Activated naive CD8-positive, alpha-beta T cell treated with anti-CD3 and anti-CD28 coated beads for 36 hours (primary cell): ENCODE results near the gene KDM4C. TPM values are rescaled to one million over a fixed set of nuclear protein-coding genes. Genes with fewer than 3 reads are reported as not detected.
"Not testable (repeated sequence)": the region's sequence is repeated elsewhere in the genome, so short reads cannot be mapped to it uniquely, and the experiment has no call there.

Experiments
- DNase-seq: peaks from one replicate; pipeline ENCODE4 v3.0.0; 2021
- H3K27ac Mint-ChIP-seq: one replicate; pipeline ENCODE4 v1.8.0; 2022; ENCODE audit warnings: mild to moderate bottlenecking, moderate library complexity, mixed read lengths
- H3K27me3 Mint-ChIP-seq: one replicate; pipeline ENCODE4 v1.8.0; 2022; ENCODE audit warnings: mild to moderate bottlenecking, mixed read lengths
- H3K36me3 Mint-ChIP-seq: one replicate; pipeline ENCODE4 v1.8.0; 2021; ENCODE audit warnings: mild to moderate bottlenecking, mixed read lengths
- H3K4me1 Mint-ChIP-seq: one replicate; pipeline ENCODE4 v1.8.0; 2021; ENCODE audit warnings: mixed read lengths
- H3K4me3 Mint-ChIP-seq: one replicate; pipeline ENCODE4 v1.8.0; 2022; ENCODE audit warnings: mild to moderate bottlenecking, moderate library complexity, mixed read lengths
- H3K9me3 Mint-ChIP-seq: one replicate; pipeline ENCODE4 v1.8.0; 2022; ENCODE audit warnings: mixed read lengths
- total RNA-seq, 2 experiments: library from RNA; stranded (reverse); gene quantifications; one replicate each; pipeline ENCODE4 v1.2.3, GENCODE V29; 2021

The KDM4C gene
- total RNA-seq, 2 experiments from 2014 or later, result 22.7 to 22.9 TPM

DNA sequence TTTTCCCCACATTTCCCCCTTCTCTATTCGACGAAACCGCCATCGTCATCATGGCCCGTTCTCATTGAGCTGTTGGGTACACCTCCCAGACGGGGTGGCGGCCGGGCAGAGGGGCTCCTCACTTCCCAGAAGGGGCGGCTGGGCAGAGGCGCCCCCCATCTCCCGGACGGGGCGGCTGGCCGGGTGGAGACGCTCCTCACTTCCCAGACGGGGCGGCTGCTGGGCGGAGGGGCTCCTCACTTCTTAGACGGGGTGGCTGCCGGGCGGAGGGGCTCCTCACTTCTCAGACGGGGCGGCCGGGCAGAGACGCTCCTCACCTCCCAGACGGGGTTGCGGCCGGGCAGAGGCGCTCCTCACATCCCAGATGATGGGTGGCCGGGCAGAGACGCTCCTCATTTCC is 191.1 kb downstream of the KDM4C start:
- Mint-ChIP-seq H3K36me3 (peaks cover 14% of the 10 kb centered on the region), H3K4me1 (peaks cover 21% of the 10 kb centered on the region)
- DNase-seq, H3K27ac Mint-ChIP-seq, H3K27me3 Mint-ChIP-seq, H3K9me3 Mint-ChIP-seq, H3K4me3 Mint-ChIP-seq: not testable (repeated sequence)

- no peak overlapping the region for H3K27ac Mint-ChIP-seq
- DNase-seq, result peak; percentile 20
- H3K36me3 Mint-ChIP-seq, result peaks cover 8% of the 10 kb centered on the region
- no peak overlapping the region for H3K4me3 Mint-ChIP-seq
- H3K4me1 Mint-ChIP-seq, result peaks cover 26% of the 10 kb centered on the region
- H3K9me3 Mint-ChIP-seq, result no peaks in the 10 kb centered on the region
- H3K27me3 Mint-ChIP-seq, result no peaks in the 10 kb centered on the region
Observed at GRCh38 chr9:6955251-6955921, 197.6 kb downstream of the KDM4C start.

DNA sequence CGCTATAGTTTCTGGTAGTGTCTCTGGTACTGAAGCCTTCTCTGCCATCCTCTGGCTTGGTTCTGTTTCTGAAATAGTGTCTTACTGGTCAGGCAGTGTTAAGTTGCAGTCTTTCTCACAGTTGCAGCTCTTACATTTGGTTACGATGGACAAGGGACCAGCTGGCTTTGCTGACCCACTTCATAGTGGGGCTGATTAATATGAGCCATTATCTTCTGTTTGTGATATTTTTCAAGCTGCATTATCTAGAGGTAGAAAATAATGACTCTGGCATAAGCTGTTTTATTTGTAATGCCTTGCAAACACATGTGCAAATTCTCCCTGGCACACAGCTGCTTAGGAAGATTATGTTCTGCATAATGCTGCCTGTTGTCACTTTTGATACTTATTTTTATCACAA is 199.1 kb downstream of the KDM4C start:
- H3K4me3 Mint-ChIP-seq, result no peak overlapping the region
- H3K4me1 Mint-ChIP-seq, result peaks cover 25% of the 10 kb centered on the region
- no peak for DNase-seq
- H3K9me3 Mint-ChIP-seq, result no peaks in the 10 kb centered on the region
- H3K36me3 Mint-ChIP-seq, result peaks cover 14% of the 10 kb centered on the region
- no peaks in the 10 kb centered on the region for H3K27me3 Mint-ChIP-seq
- H3K27ac Mint-ChIP-seq, result no peak overlapping the region

DNA sequence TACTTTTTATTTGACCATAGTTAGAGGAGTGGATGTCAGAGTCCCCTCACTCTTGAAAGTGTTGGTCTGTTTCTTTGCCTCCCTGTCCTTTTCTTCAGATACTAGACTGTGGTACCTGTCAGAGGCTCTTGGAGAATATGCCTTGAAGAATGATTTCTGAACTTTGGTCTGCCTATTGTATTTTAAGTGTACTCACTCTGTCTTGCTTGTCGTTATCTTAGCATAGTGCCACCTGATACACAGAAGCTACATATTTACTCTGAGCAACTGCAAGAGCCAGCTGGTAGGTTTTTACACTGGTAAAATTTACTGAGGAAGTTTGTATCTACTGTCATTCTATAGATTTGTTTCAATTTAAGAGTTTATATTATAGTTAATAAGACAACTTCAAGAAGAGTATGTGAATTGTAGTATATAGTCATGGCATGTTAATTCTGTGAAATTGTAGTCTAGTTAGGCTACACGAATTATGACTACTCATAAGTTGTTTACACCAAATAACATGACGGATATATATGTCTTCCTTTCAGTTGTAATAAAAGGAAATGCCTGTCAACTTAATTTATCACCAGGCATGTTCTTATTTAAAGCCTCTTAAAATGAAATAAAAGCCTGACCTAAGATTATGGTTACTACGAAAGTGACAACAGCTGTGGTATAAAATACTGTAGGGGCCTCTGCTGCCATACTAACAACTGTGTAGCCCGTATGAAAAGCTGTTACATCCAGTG is 201.7 kb downstream of the KDM4C start:
- Mint-ChIP-seq H3K9me3 (no peaks in the 10 kb centered on the region), H3K4me1 (peaks cover 18% of the 10 kb centered on the region), H3K27me3 (no peaks in the 10 kb centered on the region), H3K36me3 (peaks cover 17% of the 10 kb centered on the region), H3K4me3 (no peak overlapping the region), H3K27ac (no peak overlapping the region)
- DNase-seq, result no peak

GRCh38 chr9:6960777-6961176 is 203.0 kb downstream of the KDM4C start:
- Mint-ChIP-seq H3K27me3 (no peaks in the 10 kb centered on the region), H3K4me3 (no peak overlapping the region), H3K9me3 (no peaks in the 10 kb centered on the region), H3K27ac (no peak overlapping the region), H3K36me3 (peaks cover 17% of the 10 kb centered on the region), H3K4me1 (peaks cover 7% of the 10 kb centered on the region)
- no peak for DNase-seq

- Mint-ChIP-seq H3K27ac (no peak overlapping the region), H3K27me3 (no peaks in the 10 kb centered on the region), H3K4me1 (peaks cover 6% of the 10 kb centered on the region), H3K36me3 (peaks cover 17% of the 10 kb centered on the region), H3K4me3 (no peak overlapping the region), H3K9me3 (no peaks in the 10 kb centered on the region)
- no peak for DNase-seq
Observed at GRCh38 chr9:6961845-6962522, 204.2 kb downstream of the KDM4C start.

DNA sequence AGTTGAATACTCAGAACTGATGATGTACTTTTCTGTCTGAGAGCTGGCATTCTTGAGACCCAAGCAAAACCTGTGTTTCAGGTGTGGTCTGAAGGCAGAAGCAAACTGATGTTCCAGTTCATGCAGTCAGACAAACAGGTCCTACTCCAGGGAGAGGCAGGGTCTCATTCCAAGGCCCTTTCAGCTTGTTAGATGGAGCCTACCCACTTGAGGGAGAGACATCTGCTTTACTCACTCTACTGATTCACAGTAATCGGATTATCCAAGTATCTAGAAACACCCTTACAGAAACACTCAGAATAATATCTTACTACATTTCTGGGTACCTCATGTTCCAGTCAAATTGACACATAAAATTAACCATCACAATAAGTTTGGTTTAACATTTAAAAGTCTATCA is 207.8 kb downstream of the KDM4C start:
- Mint-ChIP-seq H3K4me1 (peaks cover 13% of the 10 kb centered on the region), H3K27ac (no peak overlapping the region), H3K27me3 (no peaks in the 10 kb centered on the region), H3K9me3 (no peaks in the 10 kb centered on the region), H3K36me3 (peaks cover 9% of the 10 kb centered on the region), H3K4me3 (no peak overlapping the region)
- DNase-seq, result no peak

- Mint-ChIP-seq H3K27me3 (no peaks in the 10 kb centered on the region), H3K27ac (no peak overlapping the region), H3K36me3 (peaks cover 4% of the 10 kb centered on the region), H3K4me3 (no peak overlapping the region), H3K4me1 (peaks cover 15% of the 10 kb centered on the region), H3K9me3 (no peaks in the 10 kb centered on the region)
- DNase-seq, result no peak
Observed at GRCh38 chr9:6968271-6968670, 210.5 kb downstream of the KDM4C start.

- Mint-ChIP-seq H3K27me3 (no peaks in the 10 kb centered on the region), H3K27ac (no peak overlapping the region), H3K4me3 (no peak overlapping the region), H3K36me3 (peaks cover 1% of the 10 kb centered on the region), H3K4me1 (peaks cover 25% of the 10 kb centered on the region), H3K9me3 (no peaks in the 10 kb centered on the region)
- no peak for DNase-seq
Observed at GRCh38 chr9:6969805-6970204, 212.0 kb downstream of the KDM4C start.

DNA sequence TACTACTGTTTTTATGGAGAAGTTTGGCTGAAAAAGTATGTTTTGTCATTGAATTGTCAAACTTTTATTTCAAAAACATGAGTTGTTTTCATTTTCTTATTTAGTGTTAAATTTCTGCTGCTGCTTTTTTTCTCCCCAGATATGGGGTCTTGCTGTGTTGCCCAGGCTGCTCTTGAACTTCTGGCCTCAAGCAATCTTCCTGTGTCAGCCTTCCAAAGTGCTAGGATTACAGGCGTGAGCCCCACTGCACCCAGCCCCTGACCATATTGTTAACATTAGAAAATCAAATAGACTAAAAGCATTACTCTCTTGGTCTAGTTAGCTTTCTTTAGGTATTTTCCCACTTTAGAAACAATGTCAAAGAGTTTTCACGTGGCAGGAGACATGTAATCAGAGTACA is 215.3 kb downstream of the KDM4C start:
- Mint-ChIP-seq H3K9me3 (no peaks in the 10 kb centered on the region), H3K36me3 (peaks cover 1% of the 10 kb centered on the region), H3K4me1 (peaks cover 27% of the 10 kb centered on the region), H3K4me3 (no peak overlapping the region), H3K27me3 (no peaks in the 10 kb centered on the region), H3K27ac (no peak overlapping the region)
- DNase-seq, result no peak

DNA sequence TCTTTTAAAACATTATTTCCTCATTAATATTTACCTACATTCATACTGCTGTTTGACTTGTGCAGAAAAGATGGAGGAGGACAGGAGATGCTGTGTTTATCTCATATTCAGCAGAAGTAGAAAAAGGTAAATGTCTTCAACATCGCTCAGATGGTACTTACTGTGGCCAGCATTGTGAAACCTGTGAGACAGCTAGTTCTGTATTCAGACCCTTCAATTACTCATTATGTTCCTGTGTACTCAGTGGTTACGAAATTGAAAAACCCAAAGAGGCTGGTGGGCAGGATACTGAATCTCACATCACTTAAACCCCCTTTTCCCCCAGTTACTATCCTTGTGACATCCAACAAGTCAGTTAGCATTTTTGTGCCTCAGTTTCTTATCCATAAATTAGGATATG is 216.0 kb downstream of the KDM4C start:
- Mint-ChIP-seq H3K4me3 (no peak overlapping the region), H3K27me3 (no peaks in the 10 kb centered on the region), H3K4me1 (peaks cover 27% of the 10 kb centered on the region), H3K27ac (no peak overlapping the region), H3K9me3 (no peaks in the 10 kb centered on the region), H3K36me3 (peaks cover 1% of the 10 kb centered on the region)
- no peak for DNase-seq

DNA sequence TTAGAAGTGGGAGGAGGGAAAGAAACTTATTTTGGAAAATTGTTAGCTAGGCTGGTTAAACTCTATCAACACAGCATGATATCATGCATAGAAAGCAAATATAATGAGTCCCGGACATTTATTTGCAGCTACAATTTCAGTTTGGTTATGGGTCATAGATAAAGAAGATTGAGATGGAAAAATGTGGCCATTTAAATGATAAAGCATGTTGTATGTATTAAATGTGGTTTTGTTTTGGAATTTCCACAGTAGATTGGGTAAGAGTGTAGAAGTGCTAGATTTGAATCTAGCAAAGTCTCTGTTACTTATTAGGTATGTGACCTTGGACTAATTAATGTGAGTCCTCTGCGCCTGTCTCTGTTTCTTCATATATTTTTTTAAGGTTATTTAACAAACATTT is 217.4 kb downstream of the KDM4C start:
- no peaks in the 10 kb centered on the region for H3K36me3 Mint-ChIP-seq
- peaks cover 19% of the 10 kb centered on the region for H3K4me1 Mint-ChIP-seq
- no peaks in the 10 kb centered on the region for H3K9me3 Mint-ChIP-seq
- H3K4me3 Mint-ChIP-seq, result no peak overlapping the region
- DNase-seq, result no peak
- H3K27ac Mint-ChIP-seq, result no peak overlapping the region
- H3K27me3 Mint-ChIP-seq, result no peaks in the 10 kb centered on the region

DNA sequence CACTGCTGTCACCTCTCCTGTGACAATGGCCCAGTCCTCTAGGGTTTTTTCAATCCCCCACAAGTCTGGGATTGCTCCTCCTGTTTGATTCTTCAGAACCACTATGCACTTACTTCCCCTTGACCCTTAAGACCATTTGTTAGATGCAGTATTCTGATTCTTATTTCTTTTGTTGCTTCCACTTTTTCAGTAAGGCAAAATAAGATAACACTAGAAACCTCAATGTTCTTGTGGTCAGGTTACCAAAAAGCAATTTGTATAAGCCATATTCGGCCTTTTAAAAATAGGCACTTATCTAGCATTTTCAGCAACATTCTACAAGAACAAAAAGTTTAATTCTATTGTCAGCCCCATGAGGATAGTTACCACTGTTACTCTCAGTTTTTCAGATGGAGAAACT is 220.0 kb downstream of the KDM4C start:
- Mint-ChIP-seq H3K4me1 (peaks cover 14% of the 10 kb centered on the region), H3K27ac (no peak overlapping the region), H3K27me3 (no peaks in the 10 kb centered on the region), H3K36me3 (peaks cover 7% of the 10 kb centered on the region), H3K4me3 (no peak overlapping the region), H3K9me3 (no peaks in the 10 kb centered on the region)
- no peak for DNase-seq

DNA sequence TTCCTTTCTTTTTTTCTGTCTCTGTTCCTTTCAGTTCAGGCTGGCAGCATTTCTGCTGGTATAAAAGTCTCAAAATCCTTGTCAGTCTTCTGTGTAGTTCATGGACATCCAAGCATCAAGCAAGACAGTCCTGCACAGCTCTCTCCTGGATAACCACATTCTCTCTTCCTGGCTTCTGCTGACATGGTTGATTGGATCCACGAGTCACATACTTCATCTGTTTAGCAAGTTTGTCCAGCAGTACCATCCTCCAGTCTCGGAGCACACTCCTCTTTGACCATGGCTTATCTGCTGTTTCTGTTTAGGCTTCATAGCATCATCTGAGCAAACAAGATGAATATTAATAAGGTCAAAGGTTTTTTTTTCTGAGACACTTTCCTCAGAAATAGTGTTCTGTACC is 220.8 kb downstream of the KDM4C start:
- no peak for DNase-seq
- H3K27ac Mint-ChIP-seq, result no peak overlapping the region
- no peaks in the 10 kb centered on the region for H3K27me3 Mint-ChIP-seq
- peaks cover 13% of the 10 kb centered on the region for H3K4me1 Mint-ChIP-seq
- no peaks in the 10 kb centered on the region for H3K9me3 Mint-ChIP-seq
- H3K36me3 Mint-ChIP-seq, result peaks cover 8% of the 10 kb centered on the region
- no peak overlapping the region for H3K4me3 Mint-ChIP-seq

GRCh38 chr9:6984941-6985578 is 227.3 kb downstream of the KDM4C start:
- H3K4me1 Mint-ChIP-seq, result no peaks in the 10 kb centered on the region
- no peak for DNase-seq
- no peaks in the 10 kb centered on the region for H3K9me3 Mint-ChIP-seq
- no peaks in the 10 kb centered on the region for H3K27me3 Mint-ChIP-seq
- H3K36me3 Mint-ChIP-seq, result peaks cover 24% of the 10 kb centered on the region
- H3K4me3 Mint-ChIP-seq, result no peak overlapping the region
- H3K27ac Mint-ChIP-seq, result no peak overlapping the region
